A549 treated with ZK216348 at 1 μM for 4 hours (cell line): ENCODE measurements around the gene TMEM163. TPM values are rescaled to one million over a fixed set of nuclear protein-coding genes. Genes with fewer than 3 reads are reported as not detected.

ENCODE experiments used
- total RNA-seq: library from RNA; stranded (reverse); fragments of 200-300 nt; extraction: Qiagen RNA extraction; gene quantifications from 5 replicates; pipeline ENCODE4 v1.2.3, GENCODE V29; 2022; ENCODE audit warnings: low read depth

TMEM163 gene
- 0.07 TPM in 2 of 5 replicates, not detected in the others for total RNA-seq

DNA sequence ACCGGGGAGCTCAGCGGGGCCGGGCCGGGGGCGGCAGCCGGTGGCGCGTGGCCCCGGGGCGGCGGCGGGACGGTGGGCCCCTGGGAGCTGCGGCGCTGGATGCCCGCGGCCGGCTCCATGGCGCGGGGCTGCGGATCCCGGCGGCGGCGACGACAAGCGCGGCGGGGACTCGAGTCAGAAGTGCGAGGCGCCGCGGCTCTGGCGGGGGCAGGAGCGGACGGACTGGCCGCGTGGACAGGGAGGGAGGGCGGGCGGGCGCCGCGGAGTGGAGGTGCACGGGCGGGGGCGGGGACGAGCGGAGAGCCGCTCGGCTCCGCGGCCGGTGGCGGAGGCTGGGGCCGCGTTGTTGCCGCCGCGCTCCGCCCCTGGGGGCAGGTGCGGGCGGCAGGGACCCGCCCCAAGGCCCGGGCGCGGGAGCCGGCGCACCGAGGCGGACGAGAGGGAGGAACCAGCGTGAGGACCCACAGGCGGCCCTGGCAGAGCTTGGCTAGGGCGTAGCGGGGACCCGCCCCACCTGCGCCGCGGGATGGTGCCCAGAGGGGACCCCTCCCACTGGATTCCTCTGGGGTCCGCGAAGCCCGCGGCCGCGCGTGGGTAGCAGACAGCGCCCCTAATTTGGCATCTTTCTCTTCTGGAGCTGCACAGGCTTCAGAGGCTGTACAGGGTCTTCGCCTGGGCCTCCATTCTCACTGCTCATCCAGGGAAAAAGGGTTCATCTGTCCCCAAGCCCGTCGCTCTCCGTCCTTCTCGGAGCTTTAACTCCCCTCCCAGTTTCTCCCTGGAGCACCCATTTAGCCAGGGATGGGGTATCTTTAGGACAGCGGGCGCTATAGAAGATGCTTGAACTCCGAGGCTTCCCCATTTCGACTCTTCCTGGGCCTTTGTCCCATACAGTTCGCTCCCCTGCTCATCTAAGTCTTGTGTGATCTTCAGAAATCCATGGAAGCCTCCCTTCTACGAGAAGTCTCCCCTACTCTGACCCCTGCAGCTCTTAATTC is at the start of gene TMEM163:
Gene TMEM163, minus strand, starts transcription at position 184 of the 998 bp plus-strand sequence.

Other genes with a start within 250 kb of the TMEM163 start
- gene ACMSD, start 119.6 kb upstream of the TMEM163 start, total RNA-seq, result not detected in 5 replicates
- gene CCNT2, start 199.8 kb upstream of the TMEM163 start, total RNA-seq, result 7.2 to 11.3 TPM (median 9.8 TPM) in 5 replicates